Measurements from ENCODE around the gene USP43.

Gene USP43

GRCh38 chr17:9729735-9730420, 84.6 kb downstream of the USP43 start:
- no peak for DNase-seq (ENCODE audit: low read depth)
- H3K4me3 ChIP-seq (ENCODE audit: low read depth, low read length) = no peak overlapping the region
- no peak for TF ChIP-seq MYC (IDR thresholded peaks at IDR 0.05; ENCODE audit: low read depth, low read length)
- TF ChIP-seq POLR2A (IDR thresholded peaks at IDR 0.05; ENCODE audit: extremely low read depth, insufficient read length) = no peak
- TF ChIP-seq MAX (IDR thresholded peaks at IDR 0.05; ENCODE audit: low read depth, low read length) = no peak
- no peak for TF ChIP-seq CTCF (IDR thresholded peaks at IDR 0.05; ENCODE audit: low read depth, low read length)

GRCh38 chr17:9750524-9750923, 105.2 kb downstream of the USP43 start:
- H3K4me3 ChIP-seq (ENCODE audit: low read depth, low read length) = no peak overlapping the region
- no peak for DNase-seq (ENCODE audit: low read depth)
- TF ChIP-seq MAX (IDR thresholded peaks at IDR 0.05; ENCODE audit: low read depth, low read length) (no peak), POLR2A (IDR thresholded peaks at IDR 0.05; ENCODE audit: extremely low read depth, insufficient read length) (no peak), CTCF (IDR thresholded peaks at IDR 0.05; ENCODE audit: low read depth, low read length) (no peak), MYC (IDR thresholded peaks at IDR 0.05; ENCODE audit: low read depth, low read length) (no peak)

GRCh38 chr17:9755083-9755482, 109.8 kb downstream of the USP43 start:
- DNase-seq (ENCODE audit: low read depth) = peak; percentile 34
- H3K4me3 ChIP-seq (ENCODE audit: low read depth, low read length) = no peak overlapping the region
- TF ChIP-seq POLR2A (IDR thresholded peaks at IDR 0.05; ENCODE audit: extremely low read depth, insufficient read length) (no peak), MAX (IDR thresholded peaks at IDR 0.05; ENCODE audit: low read depth, low read length) (no peak), CTCF (IDR thresholded peaks at IDR 0.05; ENCODE audit: low read depth, low read length) (no peak), MYC (IDR thresholded peaks at IDR 0.05; ENCODE audit: low read depth, low read length) (no peak)

- no peak for DNase-seq (ENCODE audit: low read depth)
- no peak for TF ChIP-seq MYC (IDR thresholded peaks at IDR 0.05; ENCODE audit: low read depth, low read length)
- TF ChIP-seq MAX (IDR thresholded peaks at IDR 0.05; ENCODE audit: low read depth, low read length) = no peak
- no peak overlapping the region for H3K4me3 ChIP-seq (ENCODE audit: low read depth, low read length)
Measured at GRCh38 chr17:9760266-9760665, 114.9 kb downstream of the USP43 start.

GRCh38 chr17:9763643-9764042, 118.3 kb downstream of the USP43 start:
- H3K4me3 ChIP-seq (ENCODE audit: low read depth, low read length) = no peak overlapping the region
- no peak for TF ChIP-seq POLR2A (IDR thresholded peaks at IDR 0.05; ENCODE audit: extremely low read depth, insufficient read length)
- TF ChIP-seq CTCF (IDR thresholded peaks at IDR 0.05; ENCODE audit: low read depth, low read length) = no peak
- DNase-seq (ENCODE audit: low read depth) = peak; percentile 52

GRCh38 chr17:9765322-9765721, 120.0 kb downstream of the USP43 start:
- DNase-seq (ENCODE audit: low read depth) = no peak

More at GRCh38 chr17:9765322-9765721, 120.0 kb downstream of the USP43 start:
- TF ChIP-seq MAX (IDR thresholded peaks at IDR 0.05; ENCODE audit: low read depth, low read length) = no peak
- TF ChIP-seq MYC (IDR thresholded peaks at IDR 0.05; ENCODE audit: low read depth, low read length) = no peak
- TF ChIP-seq POLR2A (IDR thresholded peaks at IDR 0.05; ENCODE audit: extremely low read depth, insufficient read length) = no peak
- no peak for TF ChIP-seq CTCF (IDR thresholded peaks at IDR 0.05; ENCODE audit: low read depth, low read length)
- H3K4me3 ChIP-seq (ENCODE audit: low read depth, low read length) = no peak overlapping the region
